ENCODE data around the gene LSM4.

GRCh38 chr19:18322759-18323460 is at the start of gene LSM4:
- no peak for TF ChIP-seq EZH2 (IDR thresholded peaks at IDR 0.05; ENCODE audit: low read length, missing control alignments)
- TF ChIP-seq CTCF (conservative IDR thresholded peaks at IDR 0.05 in 1 of 2, IDR thresholded peaks at IDR 0.05 in 1 of 2; ENCODE audit: low read depth in 1 of 2, low read length in 2 of 2): peak in 1 of 2 donors; percentile 30

All from fibroblast of lung (primary cell).